Neural progenitor cell (in vitro differentiated cells): ENCODE data around the gene SSUH2. TPM values are rescaled to one million over a fixed set of nuclear protein-coding genes. Genes with fewer than 3 reads are reported as not detected.
"Not testable (repeated sequence)": the region's sequence is repeated elsewhere in the genome, so short reads cannot be mapped to it uniquely, and the experiment has no call there.

Experiments
- DNase-seq: peaks from one replicate; pipeline ENCODE4 v3.0.0-alpha.2; 2016; ENCODE audit warnings: low spot score
- H2AFZ ChIP-seq: fragments of 200-600 bp; sonication (generic); replicated peaks from 2 replicates; pipeline ENCODE4 v1.6.1; 2016; ENCODE audit warnings: antibody characterized with exemption
- H3F3A ChIP-seq: fragments of 200-600 bp; sonication (generic); 2 replicates; pipeline ENCODE4 v1.6.1; 2016; ENCODE audit warnings: antibody characterized with exemption, low read depth
- H3K27ac ChIP-seq: fragments of 200-600 bp; sonication (generic); 2 replicates; pipeline ENCODE4 v1.5.1; 2016; ENCODE audit warnings: mild to moderate bottlenecking
- H3K27me3 ChIP-seq: fragments of 200-600 bp; sonication (generic); 2 replicates; pipeline ENCODE4 v1.6.1; 2016; ENCODE audit warnings: mild to moderate bottlenecking, moderate library complexity
- H3K36me3 ChIP-seq: fragments of 200-600 bp; sonication (generic); 2 replicates; pipeline ENCODE4 v1.5.1; 2016
- H3K4me1 ChIP-seq: fragments of 200-600 bp; sonication (generic); 2 replicates; pipeline ENCODE4 v1.6.1; 2016; ENCODE audit warnings: mixed run types
- H3K4me2 ChIP-seq: fragments of 200-600 bp; sonication (generic); 2 replicates; pipeline ENCODE4 v1.6.1; 2016
- H3K4me3 ChIP-seq: fragments of 200-600 bp; sonication (generic); 2 replicates; pipeline ENCODE4 v1.5.1; 2016
- H3K79me2 ChIP-seq: fragments of 200-600 bp; sonication (generic); 2 replicates; pipeline ENCODE4 v1.6.1; 2016; ENCODE audit warnings: low read depth
- H3K9ac ChIP-seq: fragments of 200-600 bp; sonication (generic); 2 replicates; pipeline ENCODE4 v1.6.1; 2016
- H3K9me3 ChIP-seq: fragments of 200-600 bp; sonication (generic); 2 replicates; pipeline ENCODE4 v1.5.1; 2016; ENCODE audit warnings: low read depth
- H4K20me1 ChIP-seq: fragments of 200-600 bp; sonication (generic); 2 replicates; pipeline ENCODE4 v1.6.1; 2016; ENCODE audit warnings: low read depth
- H3K27ac Mint-ChIP-seq: 3 replicates; pipeline ENCODE4 v1.8.0; 2021; ENCODE audit warnings: mixed read lengths
- H3K27me3 Mint-ChIP-seq: 2 replicates; pipeline ENCODE4 v1.8.0; 2022; ENCODE audit warnings: low read depth, mild to moderate bottlenecking, inconsistent platforms, moderate library complexity, mixed read lengths; ENCODE audit not compliant: insufficient read depth
- H3K36me3 Mint-ChIP-seq: 3 replicates; pipeline ENCODE4 v1.8.0; 2021; ENCODE audit warnings: mixed read lengths
- H3K4me1 Mint-ChIP-seq: 3 replicates; pipeline ENCODE4 v1.8.0; 2021; ENCODE audit warnings: mixed read lengths
- H3K4me3 Mint-ChIP-seq: 3 replicates; pipeline ENCODE4 v1.8.0; 2021; ENCODE audit warnings: mild to moderate bottlenecking, moderate library complexity, mixed read lengths
- H3K9me3 Mint-ChIP-seq: 3 replicates; pipeline ENCODE4 v1.8.0; 2020; ENCODE audit warnings: mixed read lengths
- EZH2 ChIP-seq: fragments of 200-600 bp; sonication (generic); IDR thresholded peaks from 2 replicates; pipeline ENCODE4 v1.6.1; 2017; ENCODE audit warnings: antibody characterized with exemption, mild to moderate bottlenecking, moderate library complexity
- EZH2phosphoT487 ChIP-seq: fragments of 200-600 bp; sonication (generic); IDR thresholded peaks from 2 replicates; pipeline ENCODE4 v1.6.1; 2017; ENCODE audit warnings: antibody characterized with exemption
- total RNA-seq: library from RNA; depleted of rRNA; stranded (reverse); fragments of >200 nt; gene quantifications from 2 replicates; pipeline ENCODE4 v1.2.3, GENCODE V29; 2015; ENCODE audit warnings: low replicate concordance
- TF ChIP-seq, protein P1 (sequence below): fragments of 200-600 bp; sonication (generic); IDR thresholded peaks from 2 replicates; pipeline ENCODE4 v1.5.1; 2017; ENCODE audit warnings: antibody characterized with exemption, mild to moderate bottlenecking

SSUH2 gene
- total RNA-seq, 1 donor from 2014 or later, result 0.37 TPM

DNA sequence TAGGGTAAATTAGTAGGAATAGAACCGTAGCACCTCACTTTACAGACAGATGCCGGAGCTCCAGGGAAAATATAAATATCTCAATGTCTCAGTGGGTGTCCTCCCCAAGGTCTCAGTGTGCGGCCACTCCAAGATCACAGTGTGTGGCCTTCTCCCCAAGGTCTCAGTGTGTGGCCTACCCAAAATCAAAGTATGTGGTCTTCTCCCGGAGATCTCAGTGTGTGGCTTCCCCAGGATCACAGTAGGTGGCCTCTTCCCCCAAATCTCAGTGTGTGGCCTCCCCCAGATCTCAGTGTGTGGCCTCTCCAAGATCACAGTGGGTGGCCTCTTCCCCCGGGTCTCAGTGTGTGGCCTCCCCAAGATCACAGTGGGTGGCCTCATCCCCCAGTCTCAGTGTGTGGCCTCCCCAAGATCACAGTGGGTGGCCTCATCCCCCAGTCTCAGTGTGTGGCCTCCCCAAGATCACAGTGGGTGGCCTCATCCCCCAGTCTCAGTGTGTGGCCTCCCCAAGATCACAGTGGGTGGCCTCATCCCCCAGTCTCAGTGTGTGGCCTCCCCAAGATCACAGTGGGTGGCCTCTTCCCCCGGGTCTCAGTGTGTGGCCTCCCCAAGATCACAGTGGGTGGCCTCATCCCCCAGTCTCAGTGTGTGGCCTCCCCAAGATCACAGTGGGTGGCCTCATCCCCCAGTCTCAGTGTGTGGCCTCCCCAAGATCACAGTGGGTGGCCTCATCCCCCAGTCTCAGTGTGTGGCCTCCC lies 10.2 kb upstream of the SSUH2 start:
- H3K9ac ChIP-seq, H3K79me2 ChIP-seq, H3K36me3 ChIP-seq, H3K4me3 ChIP-seq, H4K20me1 ChIP-seq, H3K9me3 Mint-ChIP-seq, H3K9me3 ChIP-seq, H3K27ac ChIP-seq, H3K27ac Mint-ChIP-seq, H3K4me3 Mint-ChIP-seq, H2AFZ ChIP-seq, H3K27me3 ChIP-seq, H3K36me3 Mint-ChIP-seq, H3K4me2 ChIP-seq, H3K4me1 ChIP-seq, H3F3A ChIP-seq, DNase-seq: not testable (repeated sequence)
- Mint-ChIP-seq H3K27me3 (peaks cover 12% of the 10 kb centered on the region), H3K4me1 (peaks cover 57% of the 10 kb centered on the region)

DNA sequence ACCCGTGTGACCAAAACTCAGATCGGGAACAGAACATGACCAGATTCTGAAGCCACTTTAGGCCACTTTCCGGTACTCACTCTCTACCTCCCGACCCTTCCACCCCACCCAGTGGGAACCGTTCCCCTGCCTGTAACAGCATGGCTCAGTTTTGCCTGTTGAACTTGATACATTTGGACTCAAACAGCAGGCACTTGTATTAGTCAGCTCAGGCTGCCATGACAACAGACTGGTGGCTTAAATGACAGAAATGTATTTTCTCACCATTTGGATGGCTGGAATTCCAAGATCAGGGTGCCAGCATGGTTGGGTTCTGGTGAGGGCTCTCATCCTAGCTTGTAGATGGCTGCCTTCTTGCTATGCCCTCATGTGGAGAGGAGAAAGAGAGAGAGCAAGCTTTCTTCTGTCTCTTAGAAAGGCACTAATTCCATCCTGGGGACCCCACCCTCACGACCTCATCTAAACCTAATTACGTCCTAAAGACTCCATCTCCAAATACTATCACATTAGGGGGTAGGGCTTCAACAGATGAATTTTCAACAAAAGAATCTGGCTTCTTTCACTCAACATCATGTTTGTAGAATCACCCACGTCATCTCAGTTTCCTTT lies 9.3 kb upstream of the SSUH2 start:
- no peaks in the 10 kb centered on the region for H3F3A ChIP-seq
- Mint-ChIP-seq H3K27ac (no peak overlapping the region), H3K36me3 (no peaks in the 10 kb centered on the region), H3K4me1 (peaks cover 61% of the 10 kb centered on the region), H3K4me3 (no peak overlapping the region), H3K27me3 (peaks cover 15% of the 10 kb centered on the region), H3K9me3 (peaks cover 8% of the 10 kb centered on the region)
- TF ChIP-seq EZH2 (no peak), EZH2phosphoT487 (no peak)
- TF ChIP-seq, protein P1, sequence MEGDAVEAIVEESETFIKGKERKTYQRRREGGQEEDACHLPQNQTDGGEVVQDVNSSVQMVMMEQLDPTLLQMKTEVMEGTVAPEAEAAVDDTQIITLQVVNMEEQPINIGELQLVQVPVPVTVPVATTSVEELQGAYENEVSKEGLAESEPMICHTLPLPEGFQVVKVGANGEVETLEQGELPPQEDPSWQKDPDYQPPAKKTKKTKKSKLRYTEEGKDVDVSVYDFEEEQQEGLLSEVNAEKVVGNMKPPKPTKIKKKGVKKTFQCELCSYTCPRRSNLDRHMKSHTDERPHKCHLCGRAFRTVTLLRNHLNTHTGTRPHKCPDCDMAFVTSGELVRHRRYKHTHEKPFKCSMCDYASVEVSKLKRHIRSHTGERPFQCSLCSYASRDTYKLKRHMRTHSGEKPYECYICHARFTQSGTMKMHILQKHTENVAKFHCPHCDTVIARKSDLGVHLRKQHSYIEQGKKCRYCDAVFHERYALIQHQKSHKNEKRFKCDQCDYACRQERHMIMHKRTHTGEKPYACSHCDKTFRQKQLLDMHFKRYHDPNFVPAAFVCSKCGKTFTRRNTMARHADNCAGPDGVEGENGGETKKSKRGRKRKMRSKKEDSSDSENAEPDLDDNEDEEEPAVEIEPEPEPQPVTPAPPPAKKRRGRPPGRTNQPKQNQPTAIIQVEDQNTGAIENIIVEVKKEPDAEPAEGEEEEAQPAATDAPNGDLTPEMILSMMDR, result no peak
- no peak overlapping the region for H3K9ac ChIP-seq
- H3K36me3 ChIP-seq, result no peaks in the 10 kb centered on the region
- no peak overlapping the region for H3K27ac ChIP-seq
- no peaks in the 10 kb centered on the region for H3K79me2 ChIP-seq
- H3K27me3 ChIP-seq, result no peaks in the 10 kb centered on the region
- H4K20me1 ChIP-seq, result no peaks in the 10 kb centered on the region
- H3K4me3 ChIP-seq, result no peak overlapping the region
- no peak overlapping the region for H3K4me2 ChIP-seq
- H2AFZ ChIP-seq, result no peak overlapping the region
- no peak for DNase-seq
- H3K4me1 ChIP-seq, result no peaks in the 10 kb centered on the region
- no peaks in the 10 kb centered on the region for H3K9me3 ChIP-seq

DNA sequence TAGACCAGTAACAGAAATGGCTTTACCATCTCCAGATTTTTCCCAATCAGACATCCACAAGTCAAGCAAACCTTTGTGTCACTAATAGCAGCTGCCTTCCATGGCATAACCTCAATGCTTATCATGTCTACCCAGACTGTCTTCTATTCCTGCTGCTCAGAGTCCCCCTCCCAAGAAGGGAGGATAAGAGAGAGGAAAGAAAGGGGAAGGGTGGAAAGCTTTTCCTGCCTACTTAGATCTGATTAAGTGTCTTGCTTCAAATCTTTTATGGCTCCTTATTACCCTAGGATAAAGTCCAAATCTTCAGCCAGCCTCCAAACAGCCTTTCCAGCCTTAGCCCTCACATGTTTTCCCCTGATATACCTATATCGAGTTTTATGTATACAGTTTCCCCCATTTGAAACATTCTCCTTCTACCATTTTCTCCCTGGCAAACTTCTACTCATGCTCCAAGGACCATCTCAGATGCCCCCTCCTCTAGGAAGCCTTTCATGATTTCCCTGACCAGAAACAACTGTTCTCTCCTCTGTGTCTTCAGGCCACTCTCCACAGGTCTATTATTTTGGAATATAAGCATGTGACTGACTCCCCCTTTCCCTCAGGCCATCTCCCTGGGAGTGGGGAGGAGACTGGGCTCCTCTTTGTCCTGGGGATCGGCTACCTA lies 7.9 kb upstream of the SSUH2 start:
- no peaks in the 10 kb centered on the region for H3K36me3 Mint-ChIP-seq
- Histone ChIP-seq H3K4me2 (no peak overlapping the region), H4K20me1 (no peaks in the 10 kb centered on the region), H3K9ac (no peak overlapping the region), H3K9me3 (no peaks in the 10 kb centered on the region), H3F3A (no peaks in the 10 kb centered on the region), H3K36me3 (no peaks in the 10 kb centered on the region), H3K79me2 (no peaks in the 10 kb centered on the region), H3K27ac (no peak overlapping the region), H3K27me3 (no peaks in the 10 kb centered on the region), H3K4me3 (no peak overlapping the region), H3K4me1 (no peaks in the 10 kb centered on the region), H2AFZ (no peak overlapping the region)
- TF ChIP-seq EZH2, result no peak
- TF ChIP-seq EZH2phosphoT487, result no peak
- TF ChIP-seq, protein P1, result no peak
- peaks cover 8% of the 10 kb centered on the region for H3K9me3 Mint-ChIP-seq
- no peak overlapping the region for H3K27ac Mint-ChIP-seq
- peaks cover 20% of the 10 kb centered on the region for H3K27me3 Mint-ChIP-seq
- peak overlapping the region; percentile 50 for H3K4me3 Mint-ChIP-seq
- peaks cover 55% of the 10 kb centered on the region for H3K4me1 Mint-ChIP-seq
- no peak for DNase-seq
